OCI-LY1 (cell line): Measurements from ENCODE around the gene ATG9B.

ENCODE experiments used
- H2AFZ ChIP-seq: fragments of 200-600 bp; sonication (generic), shearing (Covaris generic); 2 replicates; pipeline ENCODE4 v1.6.0; 2014; ENCODE audit warnings: antibody characterized with exemption, mild to moderate bottlenecking, low read length
- H3F3A ChIP-seq: fragments of 200-600 bp; sonication (generic), shearing (Covaris generic); 2 replicates; pipeline ENCODE4 v1.6.0; 2014; ENCODE audit warnings: mild to moderate bottlenecking, antibody characterized with exemption, low read length, moderate library complexity; ENCODE audit not compliant: insufficient read depth
- H3K27ac ChIP-seq: fragments of 200-600 bp; sonication (generic); 2 replicates; pipeline ENCODE4 v1.5.1; 2014; ENCODE audit warnings: low read length, mixed run types, mild to moderate bottlenecking, low read depth; ENCODE audit not compliant: poor library complexity, severe bottlenecking
- H3K27me3 ChIP-seq: fragments of 200-600 bp; sonication (generic); 2 replicates; pipeline ENCODE4 v1.6.0; 2014; ENCODE audit warnings: antibody characterized with exemption, mild to moderate bottlenecking, low read length, moderate library complexity; ENCODE audit not compliant: insufficient read depth
- H3K36me3 ChIP-seq: fragments of 200-600 bp; sonication (generic); 2 replicates; pipeline ENCODE4 v1.6.1; 2014; ENCODE audit warnings: mild to moderate bottlenecking, antibody characterized with exemption, low read length, moderate library complexity, mixed read lengths; ENCODE audit not compliant: insufficient read depth
- H3K4me1 ChIP-seq: fragments of 200-600 bp; sonication (generic); 2 replicates; pipeline ENCODE4 v1.5.1; 2014; ENCODE audit warnings: mild to moderate bottlenecking, low read length, moderate library complexity; ENCODE audit not compliant: insufficient read depth, severe bottlenecking
- H3K4me2 ChIP-seq: fragments of 200-600 bp; sonication (generic), shearing (Covaris generic); 2 replicates; pipeline ENCODE4 v1.6.1; 2014; ENCODE audit warnings: low read length
- H3K4me3 ChIP-seq: fragments of 200-600 bp; sonication (generic); 2 replicates; pipeline ENCODE4 v1.5.1; 2014; ENCODE audit warnings: low read length, low read depth, mild to moderate bottlenecking, mixed read lengths; ENCODE audit not compliant: poor library complexity, severe bottlenecking
- H3K79me2 ChIP-seq: fragments of 200-600 bp; shearing (Covaris generic); 2 replicates; pipeline ENCODE4 v1.6.1; 2016; ENCODE audit warnings: mixed run types, low read length, mixed read lengths; ENCODE audit not compliant: insufficient read depth
- H3K9ac ChIP-seq: fragments of 200-600 bp; sonication (generic), shearing (Covaris generic); 2 replicates; pipeline ENCODE4 v1.6.1; 2014; ENCODE audit warnings: mild to moderate bottlenecking, low read length, mixed read lengths
- H3K9me2 ChIP-seq: fragments of 200-600 bp; sonication (generic), shearing (Covaris generic); 2 replicates; pipeline ENCODE4 v1.6.1; 2014; ENCODE audit warnings: low read depth, mild to moderate bottlenecking, low read length, mixed read lengths
- H3K9me3 ChIP-seq: fragments of 200-600 bp; shearing (Covaris generic); 2 replicates; pipeline ENCODE4 v1.6.1; 2014; ENCODE audit warnings: low read length, mixed read lengths
- H4K20me1 ChIP-seq: fragments of 200-600 bp; sonication (generic), shearing (Covaris generic); 2 replicates; pipeline ENCODE4 v1.6.0; 2016; ENCODE audit warnings: mild to moderate bottlenecking, low read length; ENCODE audit not compliant: insufficient read depth
- EZH2 ChIP-seq: fragments of 200-600 bp; sonication (generic), shearing (Covaris generic); IDR thresholded peaks from 2 replicates; pipeline ENCODE4 v1.8.0; 2017; ENCODE audit warnings: borderline replicate concordance, mixed run types, mild to moderate bottlenecking, antibody characterized with exemption, low read length, moderate library complexity, mixed read lengths
- TF ChIP-seq, protein P1 (sequence below): fragments of 200-600 bp; sonication (generic), shearing (Covaris generic); IDR thresholded peaks from 2 replicates; pipeline ENCODE4 v1.5.1; 2017; ENCODE audit warnings: mild to moderate bottlenecking, antibody characterized with exemption, low read length, moderate library complexity, mixed read lengths

Gene ATG9B

DNA sequence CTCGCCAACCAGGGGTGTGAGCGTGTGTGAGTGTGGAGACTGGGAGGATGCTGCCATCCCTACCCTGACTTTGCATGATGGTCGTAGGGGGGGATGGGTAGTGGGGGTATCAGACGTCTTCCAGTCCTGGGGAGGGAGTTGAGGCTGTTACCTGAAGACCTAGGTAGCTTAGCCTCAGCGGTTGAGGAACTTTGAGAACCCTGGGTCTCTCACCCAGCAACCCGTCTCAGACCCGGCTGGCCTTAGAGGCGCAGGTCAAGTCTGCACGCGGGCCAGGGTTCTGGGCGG is 37.8 kb upstream of the ATG9B start:
- no peaks in the 10 kb centered on the region for H3K9me3 ChIP-seq
- TF ChIP-seq EZH2 = no peak
- TF ChIP-seq, protein P1, sequence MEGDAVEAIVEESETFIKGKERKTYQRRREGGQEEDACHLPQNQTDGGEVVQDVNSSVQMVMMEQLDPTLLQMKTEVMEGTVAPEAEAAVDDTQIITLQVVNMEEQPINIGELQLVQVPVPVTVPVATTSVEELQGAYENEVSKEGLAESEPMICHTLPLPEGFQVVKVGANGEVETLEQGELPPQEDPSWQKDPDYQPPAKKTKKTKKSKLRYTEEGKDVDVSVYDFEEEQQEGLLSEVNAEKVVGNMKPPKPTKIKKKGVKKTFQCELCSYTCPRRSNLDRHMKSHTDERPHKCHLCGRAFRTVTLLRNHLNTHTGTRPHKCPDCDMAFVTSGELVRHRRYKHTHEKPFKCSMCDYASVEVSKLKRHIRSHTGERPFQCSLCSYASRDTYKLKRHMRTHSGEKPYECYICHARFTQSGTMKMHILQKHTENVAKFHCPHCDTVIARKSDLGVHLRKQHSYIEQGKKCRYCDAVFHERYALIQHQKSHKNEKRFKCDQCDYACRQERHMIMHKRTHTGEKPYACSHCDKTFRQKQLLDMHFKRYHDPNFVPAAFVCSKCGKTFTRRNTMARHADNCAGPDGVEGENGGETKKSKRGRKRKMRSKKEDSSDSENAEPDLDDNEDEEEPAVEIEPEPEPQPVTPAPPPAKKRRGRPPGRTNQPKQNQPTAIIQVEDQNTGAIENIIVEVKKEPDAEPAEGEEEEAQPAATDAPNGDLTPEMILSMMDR = no peak
- 0 out of 2 replicates have a peak, but pooled peaks cover 7% of the 10 kb centered on the region for H3F3A ChIP-seq
- peaks cover 36% of the 10 kb centered on the region for H3K4me1 ChIP-seq
- no peaks in the 10 kb centered on the region for H3K9me2 ChIP-seq
- H2AFZ ChIP-seq = no peak overlapping the region
- no peak overlapping the region for H3K4me2 ChIP-seq
- H4K20me1 ChIP-seq = no peaks in the 10 kb centered on the region
- H3K4me3 ChIP-seq = no peak overlapping the region
- no peak overlapping the region for H3K27ac ChIP-seq
- no peaks in the 10 kb centered on the region for H3K27me3 ChIP-seq
- no peak overlapping the region for H3K9ac ChIP-seq
- H3K36me3 ChIP-seq = peaks cover 29% of the 10 kb centered on the region
- H3K79me2 ChIP-seq = no peaks in the 10 kb centered on the region; the same call in 1 of the 2 replicates

DNA sequence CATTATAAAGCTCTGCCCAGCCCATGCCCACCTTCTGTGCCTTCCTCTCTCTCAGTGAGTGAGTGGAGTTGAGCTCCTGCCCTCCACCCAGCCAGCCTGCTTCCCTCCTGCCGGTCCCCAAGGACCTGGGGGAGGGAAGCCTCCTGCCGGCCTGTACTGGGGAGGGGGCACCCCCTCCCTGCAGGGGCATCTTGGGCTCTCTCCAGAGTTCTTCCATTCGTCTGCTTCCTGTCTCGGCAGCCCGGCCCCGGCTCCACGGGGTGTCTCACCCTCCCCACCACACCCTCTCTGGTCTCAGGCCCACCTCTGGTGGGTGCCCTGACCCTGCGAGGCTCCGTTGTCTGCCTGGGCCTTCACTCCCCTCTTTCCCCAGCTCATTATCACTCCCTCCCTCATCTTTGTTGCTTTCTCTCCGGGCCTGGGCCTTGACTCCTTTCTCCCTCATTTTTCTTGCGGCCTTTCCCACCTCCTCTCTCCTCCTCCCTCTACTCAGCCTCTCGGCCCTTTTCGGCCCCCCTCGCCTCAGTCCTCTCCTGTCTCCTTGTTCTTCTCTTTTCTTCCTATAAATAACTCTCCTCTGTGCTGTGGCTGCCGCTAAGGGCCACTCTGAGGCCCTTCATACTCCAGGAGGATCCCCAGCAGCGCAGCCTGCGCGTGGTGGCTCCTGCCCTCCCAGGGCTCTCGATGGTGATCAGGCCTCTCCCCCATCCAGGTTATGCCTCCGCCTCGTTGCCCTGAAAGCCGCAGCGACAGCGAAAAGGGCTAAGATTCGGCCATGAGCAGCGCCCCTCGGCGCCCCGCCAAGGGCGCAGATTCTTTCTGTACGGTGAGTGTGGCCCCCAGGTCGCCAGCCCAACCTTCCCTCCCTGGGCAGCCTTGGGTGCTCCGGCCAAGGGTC is 37.2 kb upstream of the ATG9B start:
- Histone ChIP-seq H3K36me3 (peaks cover 23% of the 10 kb centered on the region), H3K4me2 (peak overlapping the region; percentile 85), H3K9me3 (no peaks in the 10 kb centered on the region), H3K9ac (peak overlapping the region; percentile 25; the same call in 1 of the 2 replicates), H3K27me3 (no peaks in the 10 kb centered on the region), H3K9me2 (no peaks in the 10 kb centered on the region), H3K4me3 (peak overlapping the region; percentile 90), H3F3A (0 out of 2 replicates have a peak, but pooled peaks cover 7% of the 10 kb centered on the region), H4K20me1 (no peaks in the 10 kb centered on the region), H3K27ac (peak overlapping the region; percentile 62), H3K4me1 (peaks cover 41% of the 10 kb centered on the region), H2AFZ (no peak overlapping the region), H3K79me2 (no peaks in the 10 kb centered on the region; the same call in 1 of the 2 replicates)
- TF ChIP-seq, protein P1 = no peak
- no peak for TF ChIP-seq EZH2

DNA sequence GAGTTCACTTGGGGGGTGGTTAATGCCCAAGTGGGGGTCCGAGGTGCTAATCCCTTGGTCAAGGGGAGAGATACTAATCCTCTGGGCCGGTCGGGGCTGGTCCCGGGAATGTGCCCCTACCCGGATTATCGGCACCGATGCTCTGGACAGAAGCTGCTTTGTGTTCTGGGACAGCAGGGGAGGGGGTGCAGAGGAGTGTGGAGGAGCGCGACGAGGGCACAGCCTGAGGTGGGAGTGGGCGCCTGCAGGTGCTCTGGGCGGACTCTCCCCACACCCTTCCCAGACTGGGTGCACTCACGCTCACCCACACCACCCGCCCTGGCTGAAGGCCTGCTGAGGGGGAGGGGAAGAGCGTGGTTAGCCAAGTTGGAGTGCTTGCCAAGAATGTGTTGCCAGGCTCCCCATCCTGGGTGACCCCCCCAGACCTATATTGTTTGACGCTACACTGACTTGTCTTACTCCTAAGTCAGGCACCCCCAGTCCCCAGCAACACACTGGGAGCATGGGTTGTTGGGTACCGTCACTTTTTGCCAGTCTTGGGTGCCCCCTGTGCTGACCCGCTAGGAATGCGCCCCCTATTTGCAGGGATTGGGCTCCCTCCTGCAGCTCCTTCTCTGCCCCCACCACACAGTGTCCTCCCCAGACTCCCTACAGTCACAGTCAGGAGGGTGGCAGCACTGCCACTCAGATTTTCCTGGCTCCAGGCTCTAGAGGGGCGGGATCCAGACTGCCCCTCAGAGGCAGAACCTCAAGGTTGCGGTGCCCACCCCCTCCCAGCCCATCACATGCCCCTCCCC is 36.3 kb upstream of the ATG9B start:
- no peaks in the 10 kb centered on the region for H3K9me2 ChIP-seq
- peak overlapping the region; percentile 90 for H3K4me3 ChIP-seq
- H4K20me1 ChIP-seq = no peaks in the 10 kb centered on the region
- 0 out of 2 replicates have a peak, but pooled peaks cover 7% of the 10 kb centered on the region for H3F3A ChIP-seq
- H2AFZ ChIP-seq = no peak overlapping the region
- peak overlapping the region; percentile 85 for H3K4me2 ChIP-seq
- peaks cover 16% of the 10 kb centered on the region for H3K36me3 ChIP-seq
- no peak for TF ChIP-seq EZH2
- TF ChIP-seq, protein P1 = peak; percentile 55
- H3K27ac ChIP-seq = peak overlapping the region; percentile 62
- peaks cover 41% of the 10 kb centered on the region for H3K4me1 ChIP-seq
- no peaks in the 10 kb centered on the region; the same call in 1 of the 2 replicates for H3K79me2 ChIP-seq
- H3K27me3 ChIP-seq = no peaks in the 10 kb centered on the region
- H3K9ac ChIP-seq = peak overlapping the region; percentile 79
- no peaks in the 10 kb centered on the region for H3K9me3 ChIP-seq
